DND-41 (cell line): ENCODE measurements around the gene SLC17A1.

ENCODE experiments used
- ATAC-seq: fragments of 200-7000 bp; cut with Tn5 transposase; 3 replicates; pipeline ENCODE4 v1.9.1; 2021; ENCODE audit warnings: low read depth; ENCODE audit not compliant: insufficient read depth
- DNase-seq: peaks from one replicate; pipeline ENCODE4 v3.0.0-alpha.2; 2020
- H2AFZ ChIP-seq: 2 replicates; pipeline ENCODE4 v1.6.0; 2012; ENCODE audit warnings: low read depth, low read length
- H3K27ac ChIP-seq: 2 replicates; pipeline ENCODE4 v1.5.1; 2012; ENCODE audit warnings: low read length, inconsistent platforms
- H3K27me3 ChIP-seq: fragments of 200-600 bp; sonication (generic); 2 replicates; pipeline ENCODE4 v1.6.0; 2012; ENCODE audit warnings: low read length, mild to moderate bottlenecking, inconsistent platforms; ENCODE audit not compliant: insufficient read depth, poor library complexity
- H3K36me3 ChIP-seq: 2 replicates; pipeline ENCODE4 v1.5.1; 2012; ENCODE audit warnings: low read length, inconsistent platforms; ENCODE audit not compliant: insufficient read depth
- H3K4me1 ChIP-seq: 2 replicates; pipeline ENCODE4 v1.5.1; 2012; ENCODE audit warnings: mild to moderate bottlenecking, low read length; ENCODE audit not compliant: insufficient read depth
- H3K4me2 ChIP-seq: 2 replicates; pipeline ENCODE4 v1.6.0; 2012; ENCODE audit warnings: mild to moderate bottlenecking, moderate library complexity, low read length, inconsistent platforms; ENCODE audit not compliant: insufficient read depth
- H3K4me3 ChIP-seq, 2 experiments: fragments of 200-600 bp in 1 of 2; shearing (Covaris generic) in 1 of 2; 2 replicates each; pipeline ENCODE4 v1.5.1; 2012 to 2016; ENCODE audit warnings: inconsistent platforms in 2 of 2, low read length in 2 of 2, mild to moderate bottlenecking in 2 of 2, low read depth in 1 of 2, moderate library complexity in 1 of 2
- H3K79me2 ChIP-seq: 2 replicates; pipeline ENCODE4 v1.6.0; 2012; ENCODE audit warnings: low read length, inconsistent platforms; ENCODE audit not compliant: insufficient read depth
- H3K9ac ChIP-seq: 2 replicates; pipeline ENCODE4 v1.6.0; 2012; ENCODE audit warnings: low read depth, mild to moderate bottlenecking, inconsistent platforms, low read length, moderate library complexity
- H3K9me3 ChIP-seq: 2 replicates; pipeline ENCODE4 v1.5.1; 2012; ENCODE audit warnings: low read length, moderate library complexity, mild to moderate bottlenecking, inconsistent platforms; ENCODE audit not compliant: insufficient read depth, severe bottlenecking
- H4K20me1 ChIP-seq: 2 replicates; pipeline ENCODE4 v1.6.0; 2012; ENCODE audit warnings: low read length; ENCODE audit not compliant: insufficient read depth
- EZH2 ChIP-seq: IDR thresholded peaks from 3 replicates; pipeline ENCODE4 v1.6.1; 2012; ENCODE audit warnings: borderline replicate concordance, low read depth, mild to moderate bottlenecking, moderate library complexity, low read length, inconsistent platforms; ENCODE audit not compliant: severe bottlenecking
- TF ChIP-seq, protein P1 (sequence below): IDR thresholded peaks from 2 replicates; pipeline ENCODE4 v1.5.1; 2012; ENCODE audit warnings: borderline replicate concordance, low read length, moderate library complexity, mild to moderate bottlenecking; ENCODE audit not compliant: poor library complexity, severe bottlenecking; ENCODE audit errors: extremely low read depth

SLC17A1 gene

DNA sequence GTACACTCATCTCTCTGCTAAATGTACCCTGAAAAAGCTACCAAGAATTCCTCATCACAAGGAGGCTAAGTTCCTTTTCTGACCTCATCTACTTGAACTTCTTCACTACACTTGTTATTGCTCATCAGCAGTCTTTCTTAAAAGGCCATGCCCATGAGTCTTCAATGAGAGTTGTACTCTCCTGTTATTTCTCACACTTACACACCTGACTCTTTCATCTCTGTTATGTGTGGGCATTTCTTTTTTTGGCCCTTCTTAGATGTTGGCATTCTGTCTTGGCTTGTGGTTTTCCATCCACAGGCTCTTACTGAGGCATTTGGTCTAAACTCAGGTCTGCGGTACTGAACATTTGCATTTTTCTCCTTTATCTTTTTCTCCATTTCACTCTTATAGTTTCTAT lies 10.7 kb upstream of the SLC17A1 start:
- Histone ChIP-seq H3K9me3 (no peaks in the 10 kb centered on the region), H3K27ac (no peak overlapping the region), H3K36me3 (no peaks in the 10 kb centered on the region), H3K4me1 (no peaks in the 10 kb centered on the region), H3K79me2 (no peaks in the 10 kb centered on the region), H2AFZ (no peak overlapping the region), H4K20me1 (no peaks in the 10 kb centered on the region), H3K4me2 (no peak overlapping the region), H3K4me3 (no peak overlapping the region), H3K27me3 (no peaks in the 10 kb centered on the region), H3K9ac (no peak overlapping the region)
- ATAC-seq (no peak), DNase-seq (no peak)
- TF ChIP-seq, protein P1, sequence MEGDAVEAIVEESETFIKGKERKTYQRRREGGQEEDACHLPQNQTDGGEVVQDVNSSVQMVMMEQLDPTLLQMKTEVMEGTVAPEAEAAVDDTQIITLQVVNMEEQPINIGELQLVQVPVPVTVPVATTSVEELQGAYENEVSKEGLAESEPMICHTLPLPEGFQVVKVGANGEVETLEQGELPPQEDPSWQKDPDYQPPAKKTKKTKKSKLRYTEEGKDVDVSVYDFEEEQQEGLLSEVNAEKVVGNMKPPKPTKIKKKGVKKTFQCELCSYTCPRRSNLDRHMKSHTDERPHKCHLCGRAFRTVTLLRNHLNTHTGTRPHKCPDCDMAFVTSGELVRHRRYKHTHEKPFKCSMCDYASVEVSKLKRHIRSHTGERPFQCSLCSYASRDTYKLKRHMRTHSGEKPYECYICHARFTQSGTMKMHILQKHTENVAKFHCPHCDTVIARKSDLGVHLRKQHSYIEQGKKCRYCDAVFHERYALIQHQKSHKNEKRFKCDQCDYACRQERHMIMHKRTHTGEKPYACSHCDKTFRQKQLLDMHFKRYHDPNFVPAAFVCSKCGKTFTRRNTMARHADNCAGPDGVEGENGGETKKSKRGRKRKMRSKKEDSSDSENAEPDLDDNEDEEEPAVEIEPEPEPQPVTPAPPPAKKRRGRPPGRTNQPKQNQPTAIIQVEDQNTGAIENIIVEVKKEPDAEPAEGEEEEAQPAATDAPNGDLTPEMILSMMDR: no peak
- no peak for TF ChIP-seq EZH2

GRCh38 chr6:25835442-25836283 lies 3.8 kb upstream of the SLC17A1 start:
- DNase-seq (no peak), ATAC-seq (no peak)
- Histone ChIP-seq H2AFZ (no peak overlapping the region), H4K20me1 (no peaks in the 10 kb centered on the region), H3K9me3 (no peaks in the 10 kb centered on the region), H3K9ac (no peak overlapping the region), H3K4me3 (no peak overlapping the region), H3K36me3 (no peaks in the 10 kb centered on the region), H3K79me2 (no peaks in the 10 kb centered on the region), H3K27ac (no peak overlapping the region), H3K27me3 (peaks cover 3% of the 10 kb centered on the region), H3K4me1 (no peaks in the 10 kb centered on the region), H3K4me2 (no peak overlapping the region)
- TF ChIP-seq, protein P1: no peak
- no peak for TF ChIP-seq EZH2

GRCh38 chr6:25834950-25835349 lies 3.1 kb upstream of the SLC17A1 start:
- no peaks in the 10 kb centered on the region for H3K4me1 ChIP-seq
- TF ChIP-seq EZH2: no peak
- TF ChIP-seq, protein P1: no peak
- no peak overlapping the region for H3K4me2 ChIP-seq

More at GRCh38 chr6:25834950-25835349, 3.1 kb upstream of the SLC17A1 start:
- Histone ChIP-seq H3K9me3 (no peaks in the 10 kb centered on the region), H3K36me3 (no peaks in the 10 kb centered on the region), H3K27me3 (peaks cover 3% of the 10 kb centered on the region), H2AFZ (no peak overlapping the region), H3K79me2 (no peaks in the 10 kb centered on the region), H3K27ac (no peak overlapping the region), H4K20me1 (no peaks in the 10 kb centered on the region), H3K9ac (no peak overlapping the region), H3K4me3 (no peak overlapping the region)
- ATAC-seq (no peak), DNase-seq (no peak)
